GM19035 (cell line): ENCODE data around the gene CDAN1.

ENCODE experiments used
- ATAC-seq: cut with Tn5 transposase; IDR thresholded peaks from one replicate; pipeline ENCODE4 v1.9.1; 2021; ENCODE audit not compliant: unreplicated experiment

CDAN1 gene

DNA sequence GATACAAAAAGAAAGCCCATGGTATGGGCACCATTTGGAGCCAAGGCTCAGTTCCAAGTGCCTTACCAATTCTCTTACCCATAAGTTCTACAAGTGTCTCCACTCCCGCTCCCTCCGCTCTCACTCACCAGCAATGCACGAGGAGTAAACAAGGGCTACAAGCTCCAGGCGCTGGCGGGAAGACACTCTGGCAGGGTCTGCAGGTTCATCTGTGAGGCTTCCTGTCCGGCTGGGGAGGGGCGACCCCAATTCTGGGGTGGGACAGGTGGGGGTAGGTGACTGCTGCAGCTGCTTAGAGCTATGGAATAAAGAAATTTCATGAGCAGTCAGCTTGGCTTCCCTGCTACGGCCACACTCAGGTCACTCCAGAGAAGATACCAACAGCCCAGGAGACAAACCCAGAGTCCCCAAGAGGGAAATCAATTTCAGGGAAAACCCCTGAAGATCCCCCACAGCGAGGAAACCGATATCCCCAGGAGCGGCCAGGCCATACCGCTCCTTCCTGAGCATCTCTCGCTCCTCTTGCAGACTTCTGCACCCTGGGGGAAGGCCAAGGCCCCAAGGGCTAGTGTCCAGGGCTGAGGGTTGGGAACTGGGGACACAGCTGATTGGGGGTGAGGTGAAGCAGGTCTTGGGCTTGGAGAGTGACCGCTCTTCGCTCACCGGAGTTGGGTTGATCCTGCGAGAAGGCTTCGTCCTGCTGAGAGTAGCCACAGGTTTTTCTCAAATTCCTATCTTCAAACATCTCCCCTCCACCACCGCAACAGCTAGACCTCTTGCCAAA is 1.4 kb downstream of the CDAN1 start:
- no peak for ATAC-seq

DNA sequence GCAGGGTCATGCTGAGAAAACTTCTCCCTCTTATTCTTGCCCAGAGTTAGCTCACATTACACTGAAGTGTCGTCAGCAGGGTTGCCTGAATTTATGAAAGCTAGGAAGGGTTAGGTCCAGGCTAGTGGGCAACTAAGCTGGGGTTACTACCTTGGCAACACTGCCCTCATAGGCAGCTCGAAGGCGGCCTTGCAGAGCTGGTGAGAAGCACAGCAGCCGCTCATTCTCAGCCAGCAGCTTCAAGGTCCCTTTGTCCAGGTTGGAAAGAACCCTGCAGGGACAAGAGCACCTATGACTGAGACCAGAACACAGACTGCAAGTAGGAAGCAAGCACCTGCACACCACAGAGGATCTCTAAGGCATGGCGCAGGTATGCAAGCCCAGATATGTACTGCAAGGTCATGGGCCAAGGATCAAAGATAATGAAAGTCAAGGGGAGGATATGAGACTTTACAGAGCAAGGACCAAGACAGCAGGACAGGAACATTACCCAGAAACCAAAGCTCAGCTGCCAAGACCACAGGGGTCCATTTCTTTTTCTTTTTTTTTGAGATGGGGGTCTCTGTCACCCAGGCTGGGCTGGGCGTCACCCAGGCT is 2.8 kb downstream of the CDAN1 start:
- ATAC-seq: no peak

DNA sequence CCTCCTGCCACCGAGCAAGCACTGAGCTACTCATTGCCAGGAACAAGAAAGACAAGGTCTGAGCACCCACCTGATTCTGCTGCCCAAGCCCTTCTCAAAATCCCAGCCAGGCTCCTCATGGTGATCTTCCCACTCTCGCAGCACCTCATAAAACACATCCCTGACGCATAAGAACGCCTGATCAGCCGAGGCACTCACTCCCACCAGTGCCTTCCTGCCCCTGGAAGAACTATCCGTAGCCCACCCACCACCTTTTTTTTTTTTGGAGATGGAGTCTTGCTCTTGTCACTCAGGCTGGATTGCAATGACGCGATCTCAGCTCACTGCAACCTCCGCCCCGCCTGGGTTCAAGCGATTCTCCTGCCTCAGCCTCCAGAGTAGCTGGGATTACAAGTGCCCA is 3.9 kb downstream of the CDAN1 start:
- no peak for ATAC-seq

DNA sequence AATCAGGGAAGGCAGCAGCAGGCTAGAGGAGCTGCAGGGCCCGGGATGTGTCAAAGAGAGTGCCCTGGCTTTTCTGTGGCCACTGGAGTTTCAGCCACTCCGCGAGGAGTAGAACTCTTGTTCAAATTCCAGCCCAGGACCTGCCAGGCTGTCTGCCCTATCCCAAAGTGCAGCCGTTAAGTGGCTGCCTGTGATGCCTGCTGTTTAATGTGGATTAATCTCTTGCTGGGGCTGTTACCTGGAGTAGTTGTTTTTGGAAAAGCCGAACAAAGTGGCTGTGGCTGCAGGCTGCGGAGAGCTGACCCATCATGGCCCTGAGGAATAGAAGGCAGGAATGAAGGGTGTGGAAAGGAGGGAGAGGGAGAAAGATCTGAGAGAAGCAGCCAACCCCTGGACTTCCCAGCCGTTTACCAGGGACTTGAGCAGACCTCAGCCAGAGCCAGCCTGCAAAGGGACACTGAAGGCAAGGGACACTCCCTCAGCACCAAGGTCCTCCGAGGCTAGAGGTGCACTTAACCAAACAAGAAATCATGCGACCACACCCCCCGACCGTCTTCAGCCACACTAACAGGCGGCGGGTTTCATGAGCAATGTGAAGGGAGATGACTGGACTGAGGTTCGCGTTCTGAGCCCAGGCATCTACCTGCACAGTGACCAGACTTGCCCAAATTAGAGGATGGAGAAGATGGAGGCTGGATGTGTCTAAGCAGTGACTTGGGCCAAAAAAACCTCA is 4.7 kb downstream of the CDAN1 start:
- no peak for ATAC-seq

DNA sequence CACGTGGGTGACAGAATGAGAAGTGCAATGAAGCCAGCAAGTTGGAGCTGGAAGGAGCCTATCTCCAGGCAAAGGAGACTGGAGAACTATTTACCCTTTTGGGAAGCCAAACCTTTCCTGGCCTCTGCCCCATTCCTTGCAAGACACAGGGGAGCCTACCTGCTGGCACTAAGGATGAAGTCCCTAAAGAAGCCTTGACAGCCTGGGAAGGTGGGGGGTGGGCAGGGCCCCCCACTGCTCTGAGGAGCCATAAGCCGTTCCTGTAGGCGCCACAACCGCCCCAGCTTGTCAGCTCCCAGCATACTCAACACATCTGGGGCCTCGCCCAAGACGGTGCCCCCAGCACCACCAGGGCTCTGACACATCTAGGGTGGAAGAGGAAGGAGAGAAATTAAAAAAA is 5.5 kb downstream of the CDAN1 start:
- no peak for ATAC-seq

DNA sequence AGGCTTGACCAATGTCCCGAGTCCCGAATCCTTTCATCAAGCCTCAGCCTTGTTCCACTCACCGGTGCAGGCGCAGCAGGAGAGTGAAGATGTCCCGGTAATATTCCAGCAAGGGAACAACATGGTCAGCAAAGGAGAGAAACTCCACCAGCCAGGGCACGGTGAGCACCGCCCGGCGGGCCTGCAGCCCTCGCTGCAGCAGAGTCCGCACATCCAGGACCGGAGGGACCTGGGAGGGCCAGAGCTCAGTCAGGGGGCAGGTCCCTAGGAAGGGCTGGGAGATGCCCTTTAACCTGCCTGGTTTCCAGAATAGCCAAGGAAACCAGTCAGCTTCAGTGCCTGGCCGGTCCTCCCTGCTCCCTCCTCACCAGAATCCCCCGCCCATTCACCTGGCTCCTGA is 6.4 kb downstream of the CDAN1 start:
- no peak for ATAC-seq

DNA sequence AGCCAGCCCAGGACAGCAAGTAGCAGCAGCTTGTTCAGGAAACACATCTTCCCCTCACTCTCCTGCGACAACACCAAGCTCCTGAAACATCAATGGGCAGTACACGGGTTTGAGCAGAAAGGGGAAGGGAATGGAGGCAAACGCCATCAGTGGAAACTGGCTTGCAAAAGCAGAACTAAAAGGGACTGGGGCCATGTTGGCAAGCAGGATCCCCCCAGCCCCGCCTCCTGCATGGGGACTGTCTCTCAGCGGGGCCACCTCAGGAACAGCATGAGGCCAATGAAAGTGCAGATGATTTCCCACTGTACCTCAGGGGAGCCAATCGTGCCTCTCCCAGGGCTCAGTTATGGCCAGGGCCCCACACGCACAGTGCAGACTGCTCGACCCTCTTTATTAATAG is 6.8 kb downstream of the CDAN1 start:
- no peak for ATAC-seq

DNA sequence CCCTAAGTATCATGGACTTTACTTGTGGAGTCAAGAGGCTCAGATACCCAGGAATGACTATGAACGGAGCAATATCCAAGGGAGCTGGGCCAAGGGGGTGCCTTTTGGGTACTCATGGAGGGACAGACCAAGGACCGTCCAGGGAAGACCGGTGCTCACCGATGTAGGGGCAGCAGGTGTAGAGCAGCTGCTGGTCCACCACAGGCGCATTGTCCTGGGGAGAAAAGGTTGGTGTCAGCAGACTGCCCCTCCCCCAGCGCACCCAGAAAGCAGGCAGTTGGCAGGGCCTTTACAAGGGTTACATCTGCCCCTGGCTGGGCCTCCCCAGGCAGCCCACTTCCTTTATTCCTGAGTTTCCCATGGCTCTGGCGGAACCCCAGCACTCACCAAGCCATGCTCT is 7.5 kb downstream of the CDAN1 start:
- ATAC-seq: no peak

DNA sequence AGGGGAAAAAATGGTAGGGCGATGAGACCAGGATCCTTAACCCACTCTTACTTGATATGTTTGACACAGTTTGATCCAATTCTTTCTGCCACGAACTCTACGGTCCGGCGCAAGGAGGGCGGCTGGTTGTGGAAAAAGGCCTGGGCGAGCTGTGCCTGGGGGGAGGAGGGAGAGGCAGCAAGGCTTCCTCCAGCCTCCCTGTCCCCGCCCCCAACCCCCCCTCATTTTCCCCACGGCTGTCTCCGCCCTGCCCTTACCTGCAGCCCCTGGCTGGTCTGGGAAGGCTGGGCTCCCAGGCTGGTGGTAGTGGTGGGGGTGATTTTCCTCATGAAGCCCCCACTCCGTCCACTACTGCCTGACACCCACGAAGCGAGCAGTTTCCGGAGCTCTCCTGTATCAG is 8.0 kb downstream of the CDAN1 start:
- no peak for ATAC-seq

DNA sequence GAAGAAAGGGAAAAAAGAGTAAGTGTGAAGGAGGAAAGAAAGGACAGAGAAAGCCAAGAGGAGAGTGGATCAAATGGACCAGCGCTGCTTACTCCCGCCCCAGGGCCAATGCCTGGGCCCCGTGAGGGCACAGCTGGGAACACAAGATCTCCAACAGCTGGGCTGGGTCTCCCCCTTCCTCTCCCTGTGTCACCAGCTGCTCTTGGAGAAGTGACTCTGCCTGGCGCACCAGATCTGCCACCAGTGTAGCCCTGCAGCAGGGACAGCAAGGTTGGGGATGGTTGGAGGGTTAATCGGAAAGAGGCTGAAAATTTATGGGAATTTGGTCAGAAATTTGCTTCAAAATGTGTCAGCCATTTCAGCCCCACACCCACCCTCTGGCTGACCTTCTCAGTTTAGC is 8.4 kb downstream of the CDAN1 start:
- ATAC-seq: no peak

DNA sequence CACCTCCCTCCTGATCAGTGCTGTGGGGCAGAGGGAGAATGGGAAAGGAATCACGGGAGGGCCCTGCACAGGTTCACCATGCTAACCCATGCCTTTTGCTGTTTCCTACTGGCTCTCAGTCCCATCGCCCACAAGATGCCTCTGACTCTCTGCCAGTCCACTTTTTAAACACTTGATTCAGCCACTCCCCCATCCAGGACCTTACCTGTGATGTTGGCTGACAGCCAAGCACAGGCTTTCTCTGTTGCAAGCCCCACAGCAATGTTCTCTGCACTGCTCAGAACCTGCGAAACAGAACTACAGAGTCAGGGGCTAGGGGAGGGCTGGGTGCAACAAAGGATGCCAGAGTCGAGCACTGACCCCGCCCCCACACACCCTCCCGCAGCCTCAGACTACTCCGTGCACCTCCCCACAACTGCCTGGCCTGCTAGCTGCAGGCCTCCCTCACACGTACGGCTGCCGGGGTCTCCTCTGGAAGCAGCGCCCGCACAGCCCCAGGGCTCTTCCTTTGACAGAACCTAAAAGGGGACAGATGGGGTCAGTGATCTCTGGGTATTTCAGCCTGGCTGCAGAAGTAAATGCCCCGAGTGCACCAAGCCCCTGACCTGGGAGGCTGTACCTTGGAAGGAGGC is 9.1 kb downstream of the CDAN1 start:
- ATAC-seq: no peak

DNA sequence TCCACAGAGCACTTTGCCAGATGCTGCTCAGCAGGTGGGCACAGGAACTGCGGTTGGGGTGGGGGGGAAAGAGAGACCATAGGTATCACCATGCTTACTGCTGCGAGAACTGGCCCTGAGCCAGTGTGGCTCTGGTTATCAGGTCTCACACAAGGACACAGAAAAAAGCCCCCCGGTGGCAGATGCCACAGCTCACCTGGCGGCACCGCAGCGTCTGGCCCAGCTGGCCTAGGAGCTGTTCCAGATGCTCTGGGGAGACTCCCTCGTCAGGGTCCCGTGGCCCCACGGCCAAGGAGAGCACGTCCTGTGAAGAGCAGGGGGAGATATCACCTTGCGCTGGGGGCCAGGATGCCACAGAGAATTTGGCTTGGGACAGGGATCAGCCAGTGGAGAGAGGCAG is 10.8 kb downstream of the CDAN1 start:
- ATAC-seq: no peak

DNA sequence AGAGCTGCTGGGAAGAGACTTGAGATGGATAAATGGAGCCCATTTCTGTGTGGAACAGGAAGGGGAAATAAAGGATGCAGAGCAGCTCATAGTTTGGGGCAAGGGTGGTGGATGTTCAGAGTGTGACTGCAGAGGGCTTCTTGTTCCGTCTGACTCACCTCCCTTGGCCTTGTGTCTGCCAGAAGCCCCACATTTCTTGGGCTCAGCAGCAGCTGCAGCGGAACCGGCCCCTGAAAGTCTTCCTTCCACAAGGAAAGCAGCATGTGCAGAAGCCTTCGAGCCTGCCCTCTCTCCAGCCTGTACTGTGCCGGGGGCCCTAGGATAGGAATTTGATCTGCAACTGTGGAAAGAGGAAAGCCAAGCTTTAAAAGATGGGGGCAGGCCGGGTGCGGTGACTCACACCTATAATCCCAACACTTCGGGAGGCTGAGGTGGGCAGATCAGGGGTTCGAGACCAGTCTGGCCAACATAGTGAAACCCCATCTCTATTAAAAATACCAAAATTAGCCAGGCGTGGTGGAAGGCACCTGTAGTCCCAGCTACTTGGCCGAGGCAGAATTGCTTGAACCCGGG is 11.5 kb downstream of the CDAN1 start:
- no peak for ATAC-seq

DNA sequence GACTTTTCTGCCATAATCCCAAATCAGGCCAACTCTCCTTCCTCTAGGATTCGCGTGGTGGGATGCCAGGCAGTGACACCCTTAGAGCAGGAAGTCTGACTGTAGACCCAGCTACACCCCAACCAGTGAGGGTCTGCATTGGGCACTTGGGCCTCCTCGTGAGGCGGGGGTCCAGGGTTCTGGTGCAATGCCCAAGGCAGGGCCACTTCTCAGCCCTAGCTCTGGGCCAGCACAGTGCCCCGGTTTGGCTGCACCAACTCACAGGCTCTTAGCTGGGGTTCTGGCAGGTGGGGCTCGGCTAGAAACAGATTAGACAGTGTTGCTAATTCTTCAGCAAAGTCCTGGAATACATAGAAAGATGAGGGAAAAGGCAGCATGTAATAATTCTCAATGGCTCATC is 12.7 kb downstream of the CDAN1 start:
- no peak for ATAC-seq

DNA sequence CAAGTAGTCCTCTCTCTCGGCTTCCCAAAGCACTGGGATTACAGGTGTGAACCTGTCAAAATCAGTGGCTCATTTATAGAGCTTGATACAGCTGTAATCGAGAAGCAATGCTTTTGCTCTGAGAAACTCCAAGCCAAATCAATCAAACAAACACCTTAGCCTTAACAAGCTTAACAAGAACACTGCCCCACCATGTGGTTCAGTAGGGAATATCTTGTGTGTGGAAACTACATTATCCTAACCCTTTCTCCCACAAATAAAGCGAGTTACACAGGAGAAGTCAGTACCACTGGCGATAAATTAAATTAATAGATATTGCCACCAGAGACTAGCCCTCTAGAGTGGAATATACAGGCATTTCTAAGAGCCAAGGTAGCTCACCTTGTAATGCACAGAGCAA is 13.9 kb downstream of the CDAN1 start:
- no peak for ATAC-seq

DNA sequence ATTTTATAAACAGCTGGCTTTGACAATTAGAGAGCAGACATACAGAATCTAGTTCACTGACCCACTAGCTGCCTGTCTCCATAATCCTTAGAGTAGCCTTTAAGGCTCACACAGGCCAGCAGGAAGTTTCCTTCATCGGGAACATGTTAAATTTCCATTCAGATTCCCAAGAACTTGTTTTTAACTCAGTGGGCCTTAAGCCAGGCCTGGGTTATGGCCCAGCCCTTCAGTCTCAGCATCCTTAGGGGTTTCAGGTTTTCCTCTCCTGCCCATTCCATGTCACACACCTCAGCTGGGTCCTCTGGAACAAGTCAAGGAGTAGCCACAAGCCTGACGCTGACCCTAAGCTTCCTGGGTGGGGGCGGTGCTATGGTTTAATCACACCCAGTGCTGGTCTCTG is 15.0 kb downstream of the CDAN1 start:
- ATAC-seq: no peak

DNA sequence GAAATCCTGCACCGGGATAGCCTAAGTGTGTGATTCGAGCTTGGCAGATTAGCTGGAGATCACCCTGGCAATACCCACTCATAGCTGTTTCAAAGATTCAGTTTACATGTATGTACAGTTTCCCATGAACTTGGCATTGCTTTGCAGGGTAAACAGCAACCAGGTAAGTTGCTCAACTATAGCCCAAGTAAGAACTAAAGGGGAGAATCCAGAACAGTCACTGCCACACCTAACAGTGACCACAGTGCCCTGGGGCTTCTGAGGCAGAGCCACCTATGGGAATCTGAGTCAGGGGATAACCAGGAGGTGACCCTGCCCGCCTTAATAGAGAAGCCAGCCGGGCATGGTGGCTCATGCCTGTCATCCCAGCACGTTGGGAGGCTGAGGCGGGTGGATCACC is 15.9 kb downstream of the CDAN1 start:
- no peak for ATAC-seq

DNA sequence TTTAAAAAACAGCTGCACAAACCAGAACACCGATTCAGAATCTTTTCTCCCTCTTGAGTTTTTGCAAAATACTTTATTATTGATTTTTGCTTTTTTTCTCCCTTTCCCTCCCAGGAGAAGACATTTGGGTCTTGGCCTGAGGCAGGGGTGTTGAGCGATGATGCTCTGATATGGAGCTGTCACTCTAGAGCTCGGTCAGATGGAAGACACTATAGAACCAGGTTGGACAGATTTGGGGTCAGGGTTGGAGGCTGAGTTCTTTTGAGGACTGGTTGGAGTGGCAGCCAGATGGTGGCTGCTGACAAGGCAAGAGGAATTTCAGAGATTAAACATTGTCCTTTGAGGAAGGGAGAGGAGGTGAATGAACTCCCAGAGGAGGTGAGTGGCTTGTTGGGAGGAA is 16.9 kb downstream of the CDAN1 start:
- ATAC-seq: no peak

DNA sequence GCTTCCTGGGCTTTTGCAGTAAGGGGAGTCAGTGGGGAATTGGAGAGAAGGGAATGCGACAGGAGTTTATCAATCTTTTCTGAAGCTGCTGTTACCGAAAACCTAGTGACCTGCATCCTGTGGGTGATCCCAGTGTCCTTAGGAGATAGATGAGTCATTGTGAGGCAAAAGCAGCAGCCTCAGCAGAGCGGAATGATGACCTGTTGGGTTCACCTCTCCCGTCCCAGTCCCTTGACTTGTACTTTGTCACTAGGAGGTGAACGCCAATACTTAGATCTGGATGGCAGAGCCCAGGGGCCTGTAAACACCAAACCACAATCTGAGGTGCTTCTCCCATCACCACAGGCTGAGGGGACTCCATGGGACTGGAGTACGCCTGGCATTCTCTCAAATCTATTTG is 17.9 kb downstream of the CDAN1 start:
- no peak for ATAC-seq

DNA sequence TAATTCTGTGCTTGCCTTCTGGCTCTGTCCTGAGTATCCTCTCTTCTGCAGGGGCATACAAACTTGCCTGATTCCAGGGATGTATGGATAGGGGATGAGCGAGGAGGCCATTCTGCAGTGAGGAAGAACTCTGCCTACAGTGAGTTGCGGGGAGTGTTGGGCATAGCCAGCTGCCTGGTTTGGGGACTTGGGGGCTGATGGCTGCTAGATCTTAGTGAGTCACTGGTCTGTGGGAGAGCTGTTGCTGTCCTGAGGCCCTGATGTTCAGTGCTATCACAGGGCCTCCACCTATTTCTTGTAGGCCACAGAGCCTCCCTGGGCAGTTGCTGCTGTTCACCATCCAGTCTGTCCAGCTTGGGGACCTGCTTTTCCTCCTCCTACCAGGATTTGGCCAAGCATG is 20.3 kb downstream of the CDAN1 start:
- no peak for ATAC-seq

DNA sequence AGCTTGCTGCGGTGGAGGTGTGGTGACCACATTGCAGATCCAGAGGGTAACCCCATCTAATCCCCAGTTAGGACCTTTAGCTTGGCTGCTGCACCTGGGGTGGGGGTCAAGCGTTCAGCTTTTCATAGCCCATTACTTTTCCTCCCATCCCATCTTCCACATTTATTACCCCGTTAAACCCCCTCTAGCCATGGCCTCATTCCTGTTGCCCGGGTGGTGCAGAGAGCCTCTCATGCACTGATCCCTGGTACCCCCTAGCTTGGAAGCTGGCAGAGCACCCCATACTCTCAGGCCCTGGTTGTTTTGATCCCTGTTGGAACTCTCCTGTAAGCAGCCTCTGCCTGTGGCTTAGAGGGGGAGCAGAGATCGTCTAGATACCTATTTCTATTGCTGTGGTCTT is 20.8 kb downstream of the CDAN1 start:
- no peak for ATAC-seq

DNA sequence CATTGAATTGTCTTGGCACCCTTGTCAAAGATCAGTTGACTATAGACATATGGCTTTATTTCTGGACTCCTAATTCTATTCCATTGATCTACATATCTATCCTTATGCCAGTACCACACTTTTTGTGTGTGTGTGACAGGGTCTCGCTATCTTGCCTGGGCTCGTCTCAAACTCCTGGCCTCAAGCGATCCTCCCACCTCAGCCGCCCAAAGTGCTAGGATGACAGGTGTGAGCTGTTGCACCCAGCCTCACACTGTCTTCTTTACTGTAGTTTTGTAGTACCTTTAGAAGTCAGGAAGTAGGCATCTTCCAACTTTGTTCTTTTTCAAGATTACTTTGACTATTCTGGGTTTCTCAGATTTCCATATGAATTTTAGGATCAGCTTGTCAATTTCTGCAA is 24.3 kb downstream of the CDAN1 start:
- no peak for ATAC-seq
